ENCODE results near the gene PHF8.

DNA sequence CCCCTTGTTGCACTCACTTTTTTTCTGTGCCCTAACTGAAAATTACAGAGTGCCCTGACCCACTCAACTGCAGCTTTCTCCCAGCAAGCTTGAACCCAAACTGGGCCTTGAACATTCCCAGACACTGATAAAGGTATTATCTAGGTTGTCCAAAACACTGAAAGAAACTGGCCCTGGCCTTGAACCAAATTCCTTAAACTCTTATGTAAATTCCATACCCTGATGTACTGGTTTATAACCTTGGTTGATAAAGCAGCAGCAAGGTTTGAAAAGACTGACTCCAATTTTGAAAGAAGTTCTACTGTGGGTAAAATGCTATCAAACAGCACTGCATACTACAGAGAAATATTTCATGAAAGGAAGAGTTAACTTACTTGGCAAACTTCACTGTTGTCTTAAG lies 125.6 kb downstream of the PHF8 start:
- TF ChIP-seq SPI1 (IDR thresholded peaks at IDR 0.05; ENCODE audit: borderline replicate concordance, low read depth) (no peak), POLR2AphosphoS5 (IDR thresholded peaks at IDR 0.05; ENCODE audit: low read depth) (no peak), GABPA (IDR thresholded peaks at IDR 0.05; ENCODE audit: low read depth) (no peak)
- TF ChIP-seq, protein P1, sequence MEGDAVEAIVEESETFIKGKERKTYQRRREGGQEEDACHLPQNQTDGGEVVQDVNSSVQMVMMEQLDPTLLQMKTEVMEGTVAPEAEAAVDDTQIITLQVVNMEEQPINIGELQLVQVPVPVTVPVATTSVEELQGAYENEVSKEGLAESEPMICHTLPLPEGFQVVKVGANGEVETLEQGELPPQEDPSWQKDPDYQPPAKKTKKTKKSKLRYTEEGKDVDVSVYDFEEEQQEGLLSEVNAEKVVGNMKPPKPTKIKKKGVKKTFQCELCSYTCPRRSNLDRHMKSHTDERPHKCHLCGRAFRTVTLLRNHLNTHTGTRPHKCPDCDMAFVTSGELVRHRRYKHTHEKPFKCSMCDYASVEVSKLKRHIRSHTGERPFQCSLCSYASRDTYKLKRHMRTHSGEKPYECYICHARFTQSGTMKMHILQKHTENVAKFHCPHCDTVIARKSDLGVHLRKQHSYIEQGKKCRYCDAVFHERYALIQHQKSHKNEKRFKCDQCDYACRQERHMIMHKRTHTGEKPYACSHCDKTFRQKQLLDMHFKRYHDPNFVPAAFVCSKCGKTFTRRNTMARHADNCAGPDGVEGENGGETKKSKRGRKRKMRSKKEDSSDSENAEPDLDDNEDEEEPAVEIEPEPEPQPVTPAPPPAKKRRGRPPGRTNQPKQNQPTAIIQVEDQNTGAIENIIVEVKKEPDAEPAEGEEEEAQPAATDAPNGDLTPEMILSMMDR (IDR thresholded peaks at IDR 0.05; ENCODE audit: insufficient read depth, low read length), result no peak
- TF ChIP-seq, protein P2, sequence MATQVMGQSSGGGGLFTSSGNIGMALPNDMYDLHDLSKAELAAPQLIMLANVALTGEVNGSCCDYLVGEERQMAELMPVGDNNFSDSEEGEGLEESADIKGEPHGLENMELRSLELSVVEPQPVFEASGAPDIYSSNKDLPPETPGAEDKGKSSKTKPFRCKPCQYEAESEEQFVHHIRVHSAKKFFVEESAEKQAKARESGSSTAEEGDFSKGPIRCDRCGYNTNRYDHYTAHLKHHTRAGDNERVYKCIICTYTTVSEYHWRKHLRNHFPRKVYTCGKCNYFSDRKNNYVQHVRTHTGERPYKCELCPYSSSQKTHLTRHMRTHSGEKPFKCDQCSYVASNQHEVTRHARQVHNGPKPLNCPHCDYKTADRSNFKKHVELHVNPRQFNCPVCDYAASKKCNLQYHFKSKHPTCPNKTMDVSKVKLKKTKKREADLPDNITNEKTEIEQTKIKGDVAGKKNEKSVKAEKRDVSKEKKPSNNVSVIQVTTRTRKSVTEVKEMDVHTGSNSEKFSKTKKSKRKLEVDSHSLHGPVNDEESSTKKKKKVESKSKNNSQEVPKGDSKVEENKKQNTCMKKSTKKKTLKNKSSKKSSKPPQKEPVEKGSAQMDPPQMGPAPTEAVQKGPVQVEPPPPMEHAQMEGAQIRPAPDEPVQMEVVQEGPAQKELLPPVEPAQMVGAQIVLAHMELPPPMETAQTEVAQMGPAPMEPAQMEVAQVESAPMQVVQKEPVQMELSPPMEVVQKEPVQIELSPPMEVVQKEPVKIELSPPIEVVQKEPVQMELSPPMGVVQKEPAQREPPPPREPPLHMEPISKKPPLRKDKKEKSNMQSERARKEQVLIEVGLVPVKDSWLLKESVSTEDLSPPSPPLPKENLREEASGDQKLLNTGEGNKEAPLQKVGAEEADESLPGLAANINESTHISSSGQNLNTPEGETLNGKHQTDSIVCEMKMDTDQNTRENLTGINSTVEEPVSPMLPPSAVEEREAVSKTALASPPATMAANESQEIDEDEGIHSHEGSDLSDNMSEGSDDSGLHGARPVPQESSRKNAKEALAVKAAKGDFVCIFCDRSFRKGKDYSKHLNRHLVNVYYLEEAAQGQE (IDR thresholded peaks at IDR 0.05; ENCODE audit: insufficient replicate concordance, low read depth), result no peak
